Measurements from ENCODE around the gene CSNK2A2.

The CSNK2A2 gene

DNA sequence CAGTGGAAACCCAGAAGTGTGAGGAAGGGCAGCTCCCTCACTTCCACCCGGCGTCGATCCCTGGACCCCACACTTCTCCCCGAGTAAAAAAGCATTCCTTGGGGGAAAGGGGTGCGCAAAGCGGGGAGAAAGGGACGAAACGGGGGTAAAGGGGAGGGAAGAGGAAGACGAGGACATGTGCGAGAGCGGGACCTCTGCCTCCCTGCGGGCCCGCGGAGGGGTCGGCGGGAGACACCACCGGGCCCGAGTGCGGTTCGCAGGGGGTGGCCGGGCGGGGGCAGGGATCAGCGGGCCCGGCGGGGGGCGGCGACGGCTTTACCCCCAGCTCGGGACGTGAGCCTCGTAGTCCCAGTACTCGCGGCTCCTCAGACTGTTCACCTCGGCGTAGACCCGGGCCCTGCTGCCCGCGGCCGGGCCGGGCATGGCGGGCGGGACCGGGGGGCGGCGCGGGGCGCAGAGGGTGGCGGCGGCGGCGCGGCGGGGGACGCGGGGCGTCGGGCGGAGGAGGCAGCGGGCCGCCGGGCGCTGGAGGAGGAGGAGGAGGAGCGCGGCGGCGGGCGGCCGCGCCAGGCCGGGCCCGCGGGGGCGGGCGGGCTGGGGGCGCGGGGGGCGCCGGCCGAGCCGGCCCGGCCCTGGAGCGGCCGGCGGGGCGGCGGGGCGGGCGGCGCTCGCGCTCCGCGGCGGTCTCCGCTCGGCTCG, 443 bp downstream of the CSNK2A2 start:
- DNase-seq, result peak in 2 of 6 experiments; percentile 18 to 27

DNA sequence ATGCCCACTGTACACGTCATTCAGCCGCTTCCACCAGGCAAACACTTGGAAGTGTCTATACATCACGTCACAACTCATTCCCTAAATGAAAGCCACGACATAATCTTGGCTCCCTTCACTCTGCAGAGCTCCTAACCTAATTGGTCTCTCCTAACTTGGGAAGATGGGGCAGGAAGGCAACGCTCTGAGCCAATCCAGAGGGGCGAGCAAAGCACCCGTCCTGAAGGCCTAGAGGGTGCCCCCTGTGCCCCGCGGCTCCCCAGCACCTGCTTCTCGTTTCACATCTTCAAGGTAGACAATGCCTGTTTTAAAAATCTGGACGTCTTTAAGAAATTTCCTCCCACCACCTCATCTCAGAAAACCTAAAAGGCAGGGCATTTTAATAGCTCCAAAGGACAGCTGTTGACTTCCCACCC, 1.0 kb downstream of the CSNK2A2 start:
- no peak for DNase-seq

DNA sequence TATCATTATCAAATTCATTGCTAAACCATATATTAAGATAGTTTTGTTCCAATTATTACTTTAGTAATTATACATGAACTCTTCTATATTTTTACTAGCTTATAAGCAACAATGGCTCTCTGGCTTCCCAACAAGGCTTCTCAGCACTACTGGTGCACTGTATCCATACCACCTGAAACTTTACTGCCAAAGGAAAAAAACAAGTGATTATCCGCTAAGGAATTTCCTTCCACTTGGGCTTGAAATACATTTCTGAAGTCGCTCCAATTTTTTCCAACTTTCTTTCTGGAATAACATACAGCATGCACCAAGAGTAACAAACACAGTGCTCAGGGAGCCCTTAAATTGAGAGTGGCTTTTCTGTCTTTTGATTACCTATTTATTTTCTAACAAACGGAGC, 2.1 kb downstream of the CSNK2A2 start:
- DNase-seq, result no peak

DNA sequence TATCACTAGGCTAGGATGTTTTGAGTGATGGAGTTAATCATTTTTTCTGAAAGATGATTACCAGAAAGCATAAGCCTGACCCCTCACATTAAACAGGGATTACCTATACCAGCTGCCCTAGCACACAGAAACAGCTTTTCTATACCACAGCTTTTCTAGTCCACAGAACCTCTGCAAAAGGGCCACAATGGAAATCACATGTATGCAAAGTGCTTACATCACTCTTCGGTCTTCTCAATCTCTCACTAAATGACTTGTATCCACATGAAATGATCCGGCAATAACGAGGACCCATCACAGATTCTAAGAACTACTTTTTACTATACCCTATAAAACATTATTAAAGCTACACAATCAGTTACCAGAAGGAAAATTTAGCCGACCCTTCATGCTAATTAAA, 2.6 kb downstream of the CSNK2A2 start:
- no peak for DNase-seq

DNA sequence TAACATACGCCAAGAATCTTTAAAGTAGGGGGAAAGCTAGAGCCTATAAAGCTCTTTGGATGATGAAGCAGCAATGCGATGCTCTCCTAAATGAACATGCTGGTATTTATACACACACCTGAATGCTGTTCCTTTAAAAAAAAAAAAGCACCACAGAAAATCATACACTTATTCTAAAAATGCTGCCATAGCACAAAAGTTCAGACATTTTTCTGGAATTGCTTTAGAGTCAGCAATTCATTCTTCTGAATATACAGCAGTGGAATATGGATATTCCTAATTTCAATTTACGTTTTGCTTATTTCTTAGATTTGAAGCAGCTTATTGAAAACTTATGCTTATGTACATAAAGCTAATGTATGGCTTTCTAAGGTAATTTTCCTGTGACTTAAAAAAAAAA, 3.1 kb downstream of the CSNK2A2 start:
- DNase-seq, result no peak

DNA sequence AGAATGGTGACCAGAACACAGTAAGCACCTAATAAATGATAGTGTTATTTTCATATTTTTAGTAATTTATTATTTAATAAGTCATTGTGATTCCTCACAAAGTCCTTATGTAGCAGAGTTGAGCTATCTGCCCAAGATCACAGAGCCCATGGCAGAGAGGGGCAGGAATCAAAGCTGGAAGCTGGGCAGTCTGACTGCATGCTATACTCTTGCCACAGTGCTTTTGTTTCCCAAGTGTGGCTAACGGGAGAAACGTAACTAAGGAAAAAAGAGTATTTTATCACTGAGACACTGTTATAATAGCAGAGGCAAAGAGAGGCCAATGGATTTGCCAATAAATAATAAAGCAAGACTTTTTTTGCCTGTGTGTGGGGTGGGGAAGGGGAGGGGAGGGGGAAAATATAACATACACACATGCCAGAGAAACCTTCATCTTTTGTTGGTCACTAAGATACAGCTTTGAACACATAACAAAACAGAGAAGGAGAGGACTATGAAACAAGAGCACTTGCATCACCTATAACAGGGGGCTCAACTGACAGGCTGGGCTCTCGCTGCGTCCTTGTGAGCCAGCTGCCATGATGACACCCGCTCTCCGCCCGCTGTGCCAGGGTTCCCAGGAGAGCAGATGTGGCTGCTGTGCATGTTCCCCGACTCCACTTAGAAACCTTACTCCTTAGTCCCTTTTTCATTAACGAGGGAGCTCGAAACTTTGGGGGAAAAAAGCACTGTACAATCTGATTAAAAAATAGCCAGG, 10.1 kb downstream of the CSNK2A2 start:
- no peak for DNase-seq

DNA sequence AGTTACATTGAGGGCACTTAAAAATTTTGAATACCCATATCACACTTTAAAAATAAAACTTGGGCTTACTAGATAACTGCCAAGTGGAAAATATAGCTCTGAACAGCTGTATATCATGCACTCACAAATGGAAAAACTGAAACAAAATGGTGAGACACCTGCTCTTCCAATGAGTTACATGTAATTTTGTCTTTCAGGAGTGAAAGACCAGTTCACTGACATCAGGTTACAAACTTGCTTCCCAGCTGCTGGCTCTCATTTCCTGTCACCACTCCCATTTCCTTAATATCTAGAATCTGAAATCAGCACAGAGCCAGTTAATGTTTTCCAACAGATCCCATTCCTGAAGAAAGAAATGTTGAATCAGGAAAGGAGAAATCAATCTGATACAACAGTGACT, 10.8 kb downstream of the CSNK2A2 start:
- DNase-seq, result no peak

DNA sequence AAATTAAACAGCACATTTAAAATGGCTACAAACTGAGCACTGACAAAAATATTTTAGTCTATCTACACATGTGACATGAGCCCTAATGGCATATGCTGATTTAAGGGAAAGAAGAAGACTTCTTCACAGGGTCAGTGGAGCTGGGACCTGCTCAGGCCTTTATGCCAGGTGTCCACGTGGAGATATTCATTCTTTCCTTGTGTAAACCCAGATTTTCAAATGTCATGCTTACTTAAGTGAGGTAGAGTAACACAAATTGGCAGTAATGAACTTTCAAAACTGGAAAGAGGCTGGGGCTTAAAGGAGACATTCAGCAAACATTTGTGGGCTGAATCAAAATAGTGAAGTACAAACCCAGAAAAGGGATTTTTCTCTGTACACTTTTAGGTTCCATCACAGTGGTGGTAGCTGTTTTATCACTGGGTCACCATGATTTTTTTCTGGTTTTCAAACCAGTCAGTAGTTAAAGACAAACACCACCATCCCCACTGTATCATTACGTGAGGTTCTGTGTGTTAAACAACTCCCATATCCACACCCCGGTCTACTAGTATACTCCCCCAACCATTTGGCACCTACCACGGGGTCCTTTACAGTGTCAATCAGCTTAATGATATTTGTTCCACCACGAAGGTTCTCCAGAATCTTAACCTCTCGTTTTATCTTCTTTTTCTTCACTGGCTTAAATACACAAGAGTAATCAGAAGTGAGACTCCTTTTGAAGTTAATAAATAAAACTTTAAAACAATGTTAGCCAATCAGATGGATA, 11.5 kb downstream of the CSNK2A2 start:
- DNase-seq, result no peak

DNA sequence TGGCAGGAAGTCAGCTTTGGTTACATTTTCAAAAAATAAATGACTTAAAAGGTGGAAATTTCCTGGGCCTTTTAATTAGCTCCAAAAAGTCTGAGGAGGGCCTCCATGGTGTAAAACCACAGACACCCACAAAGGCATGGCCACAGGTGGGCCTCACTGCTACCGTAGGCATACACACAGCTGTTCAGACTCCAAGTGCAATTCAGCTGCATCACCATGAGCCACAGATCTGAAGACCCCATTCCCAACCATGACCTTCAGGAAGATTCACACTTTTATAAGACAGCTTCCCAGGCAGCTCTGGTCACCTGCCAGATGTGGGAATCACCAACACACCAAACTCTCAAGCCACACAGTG, 20.6 kb downstream of the CSNK2A2 start:
- no peak for DNase-seq

DNA sequence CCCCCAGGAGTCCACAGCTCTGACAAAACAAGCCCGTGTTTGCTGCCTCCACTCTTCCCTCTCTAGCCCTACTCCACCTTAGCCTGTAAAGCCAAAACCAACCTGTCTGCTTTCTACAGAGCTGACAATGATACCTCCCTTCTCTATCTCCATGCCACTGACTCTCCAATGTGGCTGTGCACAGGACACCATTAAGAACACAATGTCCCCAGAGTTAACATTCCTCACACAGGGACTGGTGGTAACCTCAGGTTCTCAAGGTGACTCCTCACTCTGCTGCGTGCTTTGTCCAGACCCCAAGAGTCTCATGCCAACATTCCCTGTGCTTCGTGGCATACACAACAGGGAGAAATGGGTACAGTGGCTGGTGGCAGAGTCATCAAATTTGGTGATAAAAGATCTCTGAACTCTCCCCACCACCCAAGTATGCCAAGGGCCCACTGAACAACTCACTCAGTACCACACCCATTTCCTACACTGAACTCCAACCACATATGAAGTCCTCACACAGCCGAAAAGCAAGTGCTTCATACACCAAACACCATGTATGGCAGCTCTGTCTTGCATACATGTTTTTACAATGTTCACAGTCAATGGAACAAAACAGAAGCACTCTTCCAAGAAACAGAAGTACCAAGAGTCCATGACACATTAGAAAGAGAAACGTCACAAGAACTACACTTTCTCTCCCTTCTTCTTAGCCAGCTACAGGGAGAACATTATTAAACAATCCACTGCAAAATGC, 21.1 kb downstream of the CSNK2A2 start:
- peak in 3 of 6 experiments; percentile 38 to 52 (median 44) for DNase-seq

DNA sequence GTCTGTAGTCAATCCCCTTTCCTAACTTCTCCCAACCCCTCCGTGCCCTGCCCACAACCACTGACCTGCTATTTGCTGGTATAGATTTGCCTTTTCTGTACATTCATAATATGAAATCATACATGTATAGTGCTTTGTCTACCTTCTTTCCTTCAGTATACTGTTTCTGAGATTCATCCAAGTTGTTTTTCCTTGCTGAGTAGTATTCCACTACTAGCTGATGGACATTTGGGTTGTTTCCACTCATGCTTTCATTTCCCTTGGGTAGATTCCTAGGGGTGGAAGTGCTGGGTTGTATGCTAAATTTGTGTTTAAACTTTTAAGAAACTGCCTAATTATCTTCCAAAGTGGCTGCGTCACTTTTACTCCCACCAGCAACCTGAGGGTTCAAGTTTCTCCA, 27.7 kb downstream of the CSNK2A2 start:
- no peak for DNase-seq

DNA sequence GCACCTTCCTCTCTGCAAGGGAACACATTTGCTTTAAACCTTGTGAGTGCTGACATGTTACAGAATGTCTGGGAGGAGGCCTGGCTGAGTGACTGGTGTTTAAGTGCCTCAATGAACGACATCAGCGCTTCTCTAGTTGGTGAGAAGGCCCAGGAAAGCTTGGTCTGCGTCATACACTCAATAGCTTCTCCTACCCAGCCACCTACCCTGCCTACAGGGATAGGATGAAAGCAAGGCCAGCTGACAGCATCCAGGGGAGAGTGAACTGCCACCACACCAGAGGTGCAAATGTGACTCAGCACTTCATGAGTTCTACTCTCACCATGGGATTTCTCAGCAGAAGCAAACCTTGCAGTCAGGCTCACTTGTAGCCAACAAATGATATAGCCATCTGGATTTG, 37.1 kb downstream of the CSNK2A2 start:
- no peak for DNase-seq

DNA sequence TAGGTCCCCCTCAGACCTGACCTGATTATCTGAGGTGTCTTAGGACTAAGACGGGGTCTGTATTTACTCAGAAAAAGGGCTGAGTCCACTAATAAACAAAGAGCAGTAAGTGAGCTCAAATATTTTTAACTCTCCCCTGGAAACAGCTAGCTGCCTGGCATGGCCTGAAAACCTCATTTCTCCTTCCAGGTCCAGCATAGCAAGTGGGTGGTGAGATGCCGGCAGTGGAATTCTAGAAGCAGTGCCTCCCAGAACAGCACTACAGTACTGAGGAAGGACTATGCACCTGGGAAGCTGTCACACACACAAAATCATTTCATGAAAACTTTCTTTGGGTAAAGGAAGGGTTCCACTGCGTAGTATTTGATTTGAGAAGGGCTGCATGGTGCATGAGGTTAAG, 39.2 kb downstream of the CSNK2A2 start:
- no peak for DNase-seq

DNA sequence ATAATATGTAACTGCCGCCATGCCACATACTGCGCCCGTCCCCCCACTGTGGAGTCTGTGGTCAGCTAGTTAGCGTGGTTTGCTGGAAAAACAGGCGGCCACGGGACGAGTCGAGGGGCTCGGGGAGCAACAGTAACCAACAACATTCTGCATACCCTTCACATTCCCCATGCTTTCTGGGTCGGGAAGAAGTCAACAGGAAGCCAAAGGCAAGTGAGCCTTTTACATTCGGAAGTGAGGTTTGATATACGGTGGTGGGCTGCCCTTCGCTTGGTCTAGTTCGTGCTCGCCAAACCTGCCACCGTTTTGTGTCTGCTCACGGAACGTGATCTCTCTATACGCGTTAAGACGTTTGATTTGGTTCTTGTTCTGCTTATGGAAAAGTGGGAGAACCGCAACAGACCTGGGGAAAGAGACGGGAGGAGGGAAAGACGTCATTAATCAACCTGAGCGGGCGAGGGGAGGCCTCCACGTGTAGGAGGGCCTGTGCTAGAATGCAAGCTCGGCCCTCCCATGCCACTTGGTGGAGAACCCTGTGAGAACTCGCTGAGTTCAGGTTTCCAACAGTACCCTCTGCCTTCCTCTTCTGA, 39.9 kb downstream of the CSNK2A2 start:
- DNase-seq, result no peak

DNA sequence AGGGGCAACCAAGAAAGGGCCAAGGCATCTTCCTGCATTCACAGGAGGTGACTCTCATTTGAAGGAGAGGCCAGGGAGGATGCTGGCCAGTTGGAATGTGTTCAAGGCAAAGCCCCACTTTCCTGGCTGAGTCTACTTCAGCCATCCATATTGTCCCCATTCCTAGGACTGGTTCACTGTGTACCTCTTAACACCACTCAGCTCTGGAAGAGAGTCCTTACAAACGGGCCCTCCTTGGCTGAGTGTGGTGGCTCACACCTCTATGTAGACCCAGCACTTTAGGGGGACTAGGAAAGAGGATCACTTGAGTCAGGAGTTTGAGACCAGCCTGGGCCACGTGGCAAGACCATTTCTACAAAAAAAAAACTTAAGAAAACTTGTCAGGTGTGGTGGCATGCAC, 40.7 kb downstream of the CSNK2A2 start:
- DNase-seq, result no peak

DNA sequence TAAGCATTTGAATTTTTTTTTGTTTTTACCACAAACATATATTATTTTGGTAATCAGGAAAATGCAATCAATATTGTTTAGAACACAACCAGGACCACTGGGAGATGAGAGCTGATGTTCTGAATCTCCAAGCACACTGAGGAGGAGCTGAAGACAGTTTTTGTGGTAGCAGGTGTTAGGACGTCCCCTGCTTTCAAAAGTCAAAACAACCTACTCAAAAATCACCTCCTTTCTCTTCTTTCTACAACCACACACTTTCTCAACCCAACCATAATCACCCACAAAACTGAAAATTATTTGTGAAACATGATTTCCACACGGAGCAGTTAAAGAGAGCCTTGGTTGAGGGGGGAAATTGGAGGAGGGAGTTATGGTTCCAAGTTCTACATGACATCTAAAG, 42.1 kb downstream of the CSNK2A2 start:
- DNase-seq, result no peak

DNA sequence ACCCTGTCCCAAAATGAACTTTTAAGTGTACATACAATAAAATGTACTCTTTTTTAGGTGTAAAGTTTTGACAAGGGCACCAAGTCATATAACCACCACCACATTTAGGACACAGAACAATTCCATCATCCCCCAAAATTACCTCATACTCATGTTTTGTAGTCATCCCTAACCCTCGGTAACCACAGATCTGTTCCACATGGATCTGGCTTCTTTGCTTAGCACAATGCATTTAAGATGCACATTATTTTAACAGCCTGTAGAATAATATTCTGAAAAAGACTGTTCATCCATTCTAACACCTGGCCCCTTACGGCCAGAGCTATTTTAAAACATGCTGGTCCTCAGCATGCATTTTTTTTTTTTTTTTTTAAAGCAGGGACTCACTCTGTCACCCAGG, 43.6 kb downstream of the CSNK2A2 start:
- no peak for DNase-seq

DNA sequence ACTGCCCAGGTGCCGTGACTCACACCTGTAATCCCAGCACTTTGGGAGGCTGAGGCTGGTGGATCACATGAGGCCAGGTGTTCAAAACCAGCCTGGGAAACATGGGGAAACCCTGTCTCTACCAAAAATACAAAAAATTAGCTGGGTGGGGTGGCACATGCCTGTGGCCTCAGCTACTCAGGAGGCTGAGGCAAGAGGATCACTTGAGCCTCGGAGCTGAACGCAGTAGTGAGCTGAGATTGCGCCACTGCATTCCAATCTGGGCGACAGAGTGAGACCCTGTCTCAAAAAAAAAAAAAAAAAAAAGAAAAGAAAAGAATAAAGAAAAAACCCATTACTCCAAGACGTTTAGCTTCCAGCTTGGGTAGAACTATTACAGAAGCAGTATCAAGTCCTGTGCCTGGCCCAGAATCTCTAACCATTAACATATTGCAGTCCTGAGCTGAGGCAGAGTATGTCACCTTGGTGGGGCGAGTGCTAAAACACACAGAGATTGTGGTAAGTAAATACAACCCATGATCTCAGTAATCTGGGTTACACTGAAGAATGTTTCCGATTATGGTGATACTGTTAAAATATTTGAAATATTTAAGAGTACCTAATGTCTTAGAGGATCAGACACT, 45.5 kb downstream of the CSNK2A2 start:
- DNase-seq, result no peak

DNA sequence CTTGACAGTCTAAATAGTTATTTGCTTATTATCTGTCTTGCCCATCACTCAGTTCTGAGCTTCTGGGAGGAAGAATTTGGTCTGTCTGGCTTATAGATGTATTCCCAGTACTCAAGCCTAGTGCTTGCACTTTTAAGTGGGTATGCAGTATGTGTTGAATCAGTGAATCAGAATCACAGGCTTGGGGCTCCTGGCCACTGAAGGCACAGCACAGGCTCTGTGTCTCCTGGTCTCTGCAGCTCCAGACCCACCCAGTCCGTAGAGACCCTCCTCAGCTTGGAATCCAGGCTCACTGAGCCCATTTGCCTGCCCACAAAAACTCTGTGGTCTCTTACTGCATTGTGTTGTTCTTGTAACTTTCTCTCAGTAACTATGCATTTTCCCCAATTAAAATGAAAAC, 49.4 kb downstream of the CSNK2A2 start:
- no peak for DNase-seq

DNA sequence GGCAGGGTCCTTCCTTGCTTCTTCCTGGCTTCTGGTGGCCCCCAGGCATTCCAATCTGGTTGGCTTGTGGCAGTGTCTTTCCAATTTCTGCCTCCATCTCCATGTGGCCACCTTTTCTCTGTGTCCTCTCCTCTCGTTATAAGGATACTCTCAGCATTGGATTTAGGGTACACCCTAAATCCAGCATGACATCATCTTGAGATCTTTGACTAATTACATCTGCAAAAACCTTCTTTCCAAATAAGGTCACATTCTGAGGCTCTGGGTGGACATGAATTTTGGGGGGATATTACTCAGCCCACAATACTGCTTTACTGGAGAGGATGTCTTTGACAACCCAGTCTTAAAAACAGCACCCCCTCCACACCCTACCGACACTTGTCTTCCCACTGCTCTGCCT, 49.8 kb downstream of the CSNK2A2 start:
- no peak for DNase-seq

DNA sequence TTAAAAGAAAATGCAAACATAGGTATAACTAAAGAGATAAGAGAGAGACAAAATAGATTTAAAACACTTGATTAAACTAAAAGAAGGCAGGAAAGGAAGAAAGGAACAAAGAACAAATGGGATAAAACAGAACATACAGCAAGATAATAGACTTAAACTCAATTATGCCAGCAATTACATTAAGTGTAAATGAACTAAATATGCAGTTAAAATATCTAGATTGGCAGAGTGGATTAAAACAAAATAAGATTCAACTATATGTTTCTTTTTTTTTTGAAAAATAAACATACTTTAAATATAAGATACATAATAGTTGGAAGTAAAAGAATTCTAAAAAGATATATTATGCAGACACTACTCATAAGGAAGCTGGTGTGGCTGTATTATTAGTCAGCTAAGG, 59.1 kb downstream of the CSNK2A2 start:
- DNase-seq, result no peak

DNA sequence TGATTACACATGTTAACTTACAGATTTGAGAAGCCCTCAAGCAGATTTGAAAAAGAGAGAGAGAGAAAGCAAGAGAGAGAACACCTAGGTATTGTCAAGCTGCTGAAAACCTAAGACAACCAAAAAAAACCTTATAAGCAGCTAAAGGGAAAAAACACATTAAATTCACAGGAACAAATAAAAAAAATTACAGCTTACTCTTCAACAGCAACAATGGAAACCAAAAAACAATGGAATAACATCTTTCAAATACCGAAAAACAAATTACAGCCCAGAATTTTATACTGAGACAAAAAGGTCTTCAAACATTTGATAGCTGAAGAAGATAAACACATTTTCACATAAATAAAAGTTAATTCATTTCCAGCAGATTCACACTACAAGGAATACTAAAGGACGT, 60.3 kb downstream of the CSNK2A2 start:
- DNase-seq, result no peak

Data from stimulated activated naive CD4-positive, alpha-beta T cell (primary cell).